IPS DF 4.7 (cell line): ENCODE results near the gene FBXL17.

ENCODE experiments used
- DNase-seq: peaks from one replicate; pipeline ENCODE4 v3.0.0-alpha.2; 2013; ENCODE audit warnings: low spot score; ENCODE audit errors: extremely low read depth

The FBXL17 gene

DNA sequence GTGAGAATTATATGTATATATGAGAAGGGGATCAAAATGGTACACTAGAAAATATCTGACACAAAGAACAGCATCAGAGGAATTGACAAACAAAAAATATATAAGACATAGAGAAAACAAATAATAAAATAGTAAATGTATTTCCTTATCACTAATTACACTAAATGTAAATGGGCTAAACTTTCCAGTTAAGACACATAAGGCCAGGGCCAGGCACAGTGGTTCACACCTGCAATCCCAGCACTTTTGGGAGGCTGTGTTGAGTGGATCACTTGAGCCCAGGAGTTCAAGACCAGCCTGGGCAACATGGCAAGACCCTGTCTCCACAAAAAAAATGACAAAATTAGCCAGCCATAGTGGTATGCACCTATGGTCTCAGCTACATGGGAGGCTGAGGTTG lies 8.5 kb downstream of the FBXL17 start:
- no peak for DNase-seq

DNA sequence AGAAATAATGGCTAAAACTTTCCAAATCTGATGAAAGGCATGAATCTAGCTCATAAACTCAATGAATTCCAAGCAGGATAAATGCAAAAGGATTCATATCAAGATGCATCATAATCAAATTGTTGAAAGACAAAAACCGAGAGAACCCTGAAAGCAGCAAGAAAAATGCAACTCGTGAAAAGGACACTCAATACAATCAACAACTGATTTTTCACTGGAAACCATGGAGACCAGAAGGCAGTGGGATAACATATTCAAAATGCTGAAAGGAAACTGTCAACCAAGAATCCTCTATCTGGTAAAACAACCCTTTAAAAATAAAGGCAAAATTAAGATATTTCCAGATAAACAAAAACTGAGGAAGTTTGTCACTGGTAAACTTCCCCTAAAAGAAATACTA lies 9.5 kb downstream of the FBXL17 start:
- no peak for DNase-seq

DNA sequence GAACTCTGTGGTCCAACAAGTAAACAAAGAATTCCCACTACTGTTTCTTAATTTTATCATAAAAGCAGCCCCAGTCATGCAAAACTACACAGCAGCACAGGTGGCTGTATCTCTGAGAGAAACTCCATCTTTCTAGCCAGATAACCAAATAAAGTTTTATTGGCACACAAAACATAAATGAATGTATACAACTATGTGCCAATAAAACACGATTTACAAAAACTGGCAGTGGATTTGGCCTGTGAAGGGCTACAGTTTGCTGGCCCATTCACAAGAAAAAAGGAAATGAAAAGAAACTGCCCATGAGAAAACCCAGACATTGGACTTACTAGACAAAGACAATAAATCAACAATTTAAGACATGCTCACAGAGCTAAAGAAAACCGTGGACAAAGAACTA lies 10.6 kb downstream of the FBXL17 start:
- DNase-seq = no peak

DNA sequence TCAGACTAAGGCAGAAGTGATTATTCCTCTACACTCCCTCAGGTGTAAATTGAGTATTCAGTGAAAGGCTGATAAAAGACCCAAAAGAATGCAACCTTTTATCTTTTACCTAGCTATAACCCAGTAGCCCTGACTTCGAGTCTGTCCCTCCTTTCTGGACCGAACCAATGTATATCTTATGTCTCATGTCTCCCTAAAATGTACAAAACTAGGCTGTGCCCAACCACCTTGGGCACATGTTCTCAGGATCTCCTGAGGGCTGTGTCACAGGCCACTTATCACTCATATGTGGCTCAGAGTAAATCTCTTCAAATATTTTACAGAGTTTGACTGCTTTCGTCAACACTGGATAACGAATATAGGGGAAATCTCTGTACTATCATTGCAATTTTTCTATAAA lies 12.7 kb downstream of the FBXL17 start:
- no peak for DNase-seq

DNA sequence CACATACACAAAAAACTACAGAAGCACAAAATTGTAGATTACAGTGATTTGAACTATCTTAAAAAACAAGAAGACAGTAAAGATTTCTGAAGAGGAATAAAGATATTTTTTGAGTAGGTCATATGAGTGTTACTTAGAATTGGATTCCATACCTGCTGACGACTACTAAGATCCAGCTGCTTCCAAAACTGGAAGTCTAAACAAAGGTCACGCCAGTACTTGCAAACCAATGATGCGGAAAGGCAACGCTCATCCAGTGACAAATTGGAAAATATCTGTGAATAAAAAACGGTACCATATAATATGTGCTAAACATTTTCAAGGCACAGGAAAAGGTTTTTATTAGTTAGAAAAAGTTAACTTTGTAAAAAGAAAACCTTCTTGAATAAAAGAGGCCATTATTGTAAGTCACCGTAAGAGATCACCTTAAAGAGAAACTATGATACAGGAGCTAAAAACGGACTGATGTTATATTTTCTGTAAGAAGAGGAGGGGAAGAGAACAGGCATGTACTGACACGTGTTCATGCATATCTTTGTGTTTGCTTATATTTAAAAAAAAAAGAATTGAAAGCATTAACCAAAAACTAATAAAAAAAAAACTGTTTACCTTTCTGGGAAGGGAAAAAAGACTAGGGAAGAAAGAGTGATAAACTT lies 14.1 kb downstream of the FBXL17 start:
- no peak for DNase-seq

DNA sequence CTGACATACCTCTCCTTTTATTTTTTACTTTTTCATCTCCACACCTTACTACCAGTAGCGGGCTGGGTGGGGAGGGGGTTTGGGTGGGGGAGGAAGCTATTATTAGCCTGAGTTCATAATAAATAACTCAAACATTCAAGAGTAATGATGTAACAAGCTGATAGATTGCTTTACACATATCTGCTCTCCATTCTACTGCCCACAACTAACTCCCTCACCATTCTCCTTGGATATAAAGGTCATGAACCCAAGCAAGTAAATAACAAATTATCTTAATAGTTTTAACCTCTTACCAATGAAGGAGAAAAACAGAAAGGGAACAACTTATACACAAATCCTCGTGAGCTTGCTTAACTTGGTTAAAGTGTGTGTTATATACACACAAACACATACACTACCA lies 15.4 kb downstream of the FBXL17 start:
- no peak for DNase-seq

DNA sequence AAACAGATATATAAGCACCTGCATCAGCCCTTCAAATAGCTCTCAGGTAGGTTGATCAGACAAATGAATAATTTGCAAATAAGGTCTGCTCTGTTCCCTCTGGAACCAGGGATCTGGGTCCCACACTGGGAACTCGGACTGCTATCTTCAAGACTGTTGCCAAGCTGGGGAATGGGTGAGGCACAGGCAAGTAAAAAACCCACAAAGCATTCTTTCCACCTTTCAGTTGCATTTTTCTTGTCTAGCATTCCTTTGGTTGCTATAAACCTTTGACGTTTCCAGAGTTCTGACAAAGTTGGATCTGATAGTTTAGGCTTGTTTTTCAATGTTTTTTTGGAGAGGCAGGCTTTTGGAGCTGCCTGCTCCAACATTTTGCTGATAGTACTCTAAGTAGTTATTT lies 20.1 kb downstream of the FBXL17 start:
- DNase-seq = no peak

DNA sequence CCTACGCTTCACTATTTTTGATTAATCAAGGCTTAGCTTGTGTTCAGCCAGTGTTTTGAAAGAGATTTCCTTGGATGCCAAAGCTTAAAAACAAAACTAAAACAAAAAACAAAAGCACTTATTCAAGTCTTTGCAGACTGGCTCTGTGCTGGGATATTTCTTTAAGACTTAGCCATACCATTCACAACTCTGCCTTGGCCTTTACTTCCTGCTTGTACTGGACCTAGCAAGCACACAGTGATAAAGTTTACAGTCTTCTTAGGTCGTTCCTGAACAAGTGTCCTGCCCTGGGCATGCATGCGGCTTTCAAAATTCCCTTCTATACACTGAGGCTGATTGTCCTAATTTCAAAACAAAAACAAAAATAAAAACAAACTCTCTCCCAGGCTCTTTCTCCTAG lies 20.7 kb downstream of the FBXL17 start:
- DNase-seq = no peak

DNA sequence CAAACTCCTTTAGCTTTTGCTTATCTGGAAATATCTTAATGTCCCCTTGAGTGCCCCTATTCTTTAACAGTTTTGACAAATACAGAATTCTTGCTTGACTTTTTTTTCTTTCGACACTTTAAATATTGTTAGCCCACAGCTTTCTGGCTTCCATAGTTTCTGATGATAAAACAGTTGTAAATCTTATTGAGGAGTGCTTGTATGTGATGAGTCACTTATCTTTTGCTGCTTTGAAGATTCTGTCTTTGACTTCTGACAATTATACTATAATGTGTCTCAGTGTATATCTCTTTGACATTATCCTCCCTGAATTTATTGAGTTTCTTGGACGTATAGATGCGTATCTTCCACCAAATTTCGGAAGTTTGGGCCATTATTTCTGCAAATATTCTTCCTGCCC lies 21.6 kb downstream of the FBXL17 start:
- DNase-seq = no peak

DNA sequence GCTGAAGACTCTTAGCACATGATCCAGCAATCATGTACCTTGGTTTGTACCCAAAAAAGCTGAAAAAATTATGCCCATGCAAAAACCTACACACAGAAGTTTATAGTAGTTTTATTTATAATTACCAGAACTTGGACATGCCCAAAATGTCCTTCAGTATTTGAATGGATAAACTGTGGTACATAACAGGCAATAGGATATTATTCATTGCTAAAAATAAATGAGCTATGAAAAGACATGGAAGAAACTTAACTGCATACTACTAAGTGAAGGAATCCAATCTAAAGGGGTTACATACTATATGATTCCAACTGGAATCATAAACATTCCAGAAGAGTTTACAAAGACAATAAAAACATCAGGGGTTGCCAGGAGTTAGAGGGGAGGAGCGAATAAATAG lies 25.6 kb downstream of the FBXL17 start:
- DNase-seq = no peak

DNA sequence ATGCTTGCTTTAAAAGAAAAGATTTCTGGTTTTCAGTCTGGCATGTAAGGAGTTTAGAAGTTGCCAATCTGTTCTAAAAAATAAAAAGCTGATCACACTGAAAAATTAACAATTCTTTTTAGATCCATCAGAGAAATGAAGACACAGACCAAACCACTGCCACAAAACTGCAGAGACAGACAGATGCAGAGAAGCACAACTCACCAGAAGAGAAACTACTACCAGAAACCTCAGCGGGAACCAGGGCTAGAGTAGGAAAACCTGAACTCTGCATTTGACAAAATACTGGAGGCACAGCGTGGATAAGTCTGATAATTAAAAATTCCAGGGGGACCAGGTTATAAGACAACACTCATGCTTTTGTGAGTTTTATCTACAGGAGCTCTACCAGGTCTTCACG lies 28.8 kb downstream of the FBXL17 start:
- no peak for DNase-seq

DNA sequence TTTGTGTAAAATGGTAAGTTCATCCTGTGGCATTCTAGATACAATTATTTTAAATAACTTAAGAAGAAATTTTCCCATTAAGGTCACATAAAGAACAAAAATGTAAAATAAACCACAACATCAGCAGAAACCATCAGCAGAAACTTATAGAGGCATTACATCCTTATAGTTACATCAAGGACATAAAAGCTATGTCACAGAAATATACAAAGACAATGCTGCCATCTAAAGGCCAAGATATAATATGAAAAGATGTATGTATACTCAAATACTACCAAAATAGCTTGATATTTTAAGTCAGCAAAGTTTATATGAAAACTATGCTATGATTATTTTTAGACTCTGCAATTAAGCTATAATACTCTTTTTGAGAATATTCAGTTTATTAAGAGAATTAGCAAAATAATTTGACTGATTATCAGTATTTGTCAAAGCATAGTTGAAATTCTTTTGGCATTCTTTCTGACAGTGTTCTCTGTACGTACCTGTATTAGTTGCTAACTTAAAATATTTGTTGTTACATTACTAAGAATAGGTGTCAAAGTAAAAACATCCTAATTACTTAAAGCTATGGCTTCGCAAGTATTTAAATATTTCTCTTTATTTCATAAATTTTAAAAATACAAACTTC lies 36.2 kb downstream of the FBXL17 start:
- no peak for DNase-seq

DNA sequence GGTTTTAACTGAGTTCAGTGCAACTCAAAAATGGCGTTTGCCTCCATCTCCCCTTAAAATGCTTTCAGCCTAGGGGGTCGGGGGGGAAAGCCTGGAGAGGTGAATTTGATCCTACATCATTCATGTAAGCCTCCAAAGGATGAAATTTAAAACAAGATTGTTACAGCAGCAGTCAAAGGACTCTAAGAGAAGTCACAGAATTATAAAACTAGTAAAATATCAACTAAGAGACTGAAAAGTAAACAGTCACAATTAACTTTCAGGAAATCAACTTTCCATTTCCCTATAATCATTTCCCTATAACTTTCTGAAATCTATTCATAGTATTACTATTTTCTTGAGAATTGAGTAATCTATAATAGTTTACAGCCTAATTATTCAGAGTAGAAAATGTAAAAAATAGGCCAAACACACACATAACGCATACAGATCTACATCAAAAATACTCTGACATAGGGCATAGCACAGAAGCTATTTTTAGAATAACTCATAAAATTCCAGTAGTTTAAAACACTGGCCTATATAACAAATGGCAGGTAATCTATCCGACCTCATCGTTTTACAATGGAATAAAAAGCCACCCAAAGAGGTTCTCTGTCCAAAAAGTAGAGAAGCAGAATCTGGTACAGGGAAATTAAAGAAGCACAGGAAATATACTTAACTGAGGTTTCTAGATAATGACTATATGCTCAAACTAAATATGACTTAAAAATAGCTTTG lies 37.6 kb downstream of the FBXL17 start:
- no peak for DNase-seq

DNA sequence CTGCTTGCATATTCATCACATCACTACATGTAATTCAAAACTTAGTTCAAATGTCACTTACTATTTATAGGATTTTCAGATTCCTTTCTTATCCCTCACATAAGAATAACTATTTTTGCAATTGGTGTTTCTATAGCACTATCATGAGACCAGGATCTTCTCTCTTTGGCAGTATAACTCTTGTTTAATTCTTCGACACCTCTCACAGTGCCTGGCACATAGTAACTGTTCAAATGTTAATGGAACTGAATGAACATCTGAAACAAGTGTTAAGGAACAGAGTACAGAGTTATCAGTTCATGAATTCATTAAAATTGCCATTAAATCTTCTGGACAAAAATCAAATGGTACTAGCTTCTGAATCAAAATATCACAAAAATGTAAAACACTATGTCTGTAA lies 40.0 kb downstream of the FBXL17 start:
- no peak for DNase-seq

DNA sequence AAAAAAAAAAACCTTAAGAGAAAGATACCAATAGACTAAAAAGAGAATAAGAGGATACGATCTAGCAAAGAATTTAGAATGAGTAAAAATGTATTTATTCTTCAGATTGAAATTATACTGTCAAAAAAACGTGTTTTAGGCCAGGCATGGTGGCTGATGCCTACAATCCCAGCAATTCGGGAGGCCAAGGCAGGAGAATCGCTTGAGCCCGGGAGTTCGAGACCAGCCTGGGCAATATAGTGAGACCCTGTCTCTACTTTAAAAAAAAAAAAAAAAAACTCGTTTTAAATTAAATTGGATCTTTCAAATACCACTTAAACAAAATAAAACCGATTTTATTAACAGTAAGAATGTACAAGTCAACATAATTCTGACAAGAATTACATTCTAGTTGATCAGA lies 41.8 kb downstream of the FBXL17 start:
- no peak for DNase-seq

DNA sequence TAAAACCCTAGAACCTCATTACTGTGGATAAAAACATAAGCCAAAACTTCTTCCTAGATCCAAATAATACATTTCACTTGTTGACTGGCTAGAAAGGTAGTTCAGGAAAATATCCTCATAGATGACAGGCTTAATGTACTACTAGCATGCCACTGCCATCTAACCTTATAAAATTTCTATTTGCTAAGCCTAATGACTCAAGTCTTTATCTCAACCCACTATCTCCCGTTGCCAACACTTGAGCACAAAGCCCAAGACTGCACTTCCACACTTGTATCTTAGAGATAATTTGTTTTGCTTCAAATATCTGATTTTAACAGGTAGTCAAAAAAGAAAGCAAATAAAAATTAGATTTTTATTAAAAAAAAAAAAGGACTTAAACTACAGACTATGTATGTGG lies 42.7 kb downstream of the FBXL17 start:
- no peak for DNase-seq

DNA sequence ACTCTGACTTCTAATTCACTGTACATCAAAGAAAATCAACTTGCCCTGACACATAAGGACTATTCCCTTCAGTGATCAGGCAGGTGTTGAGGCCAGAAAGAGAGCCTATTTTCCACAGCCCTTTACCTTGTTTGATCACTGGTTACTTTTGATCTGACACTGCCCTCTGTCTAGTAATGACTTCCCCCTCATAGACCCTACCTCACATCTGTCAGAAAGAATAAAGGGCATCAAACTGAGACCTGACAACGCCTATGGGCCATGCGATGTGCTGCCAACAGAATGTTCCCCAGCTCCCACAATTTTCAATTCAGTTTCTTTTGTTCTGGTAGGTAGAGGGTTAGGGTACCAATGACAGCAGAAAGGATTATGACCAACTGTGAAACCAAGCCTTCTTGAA lies 47.7 kb downstream of the FBXL17 start:
- DNase-seq = no peak

DNA sequence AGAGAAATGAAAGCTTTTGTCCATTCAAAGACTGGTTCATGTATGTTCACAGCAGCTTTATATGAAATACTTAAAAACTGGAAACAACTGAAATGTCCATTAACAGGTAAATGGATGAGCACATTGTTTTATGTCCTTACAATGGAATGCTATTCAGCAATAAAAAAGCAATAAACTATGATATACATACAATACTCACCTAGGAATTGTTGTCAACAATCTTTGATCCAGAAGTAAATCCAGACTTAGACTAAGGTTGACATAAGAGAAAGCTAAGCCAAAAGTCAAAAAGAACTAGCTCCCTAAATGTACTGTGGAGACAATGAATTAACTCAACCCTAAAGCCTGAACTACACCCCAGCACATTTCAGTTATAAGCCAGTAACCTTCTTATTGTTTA lies 54.9 kb downstream of the FBXL17 start:
- DNase-seq = no peak

DNA sequence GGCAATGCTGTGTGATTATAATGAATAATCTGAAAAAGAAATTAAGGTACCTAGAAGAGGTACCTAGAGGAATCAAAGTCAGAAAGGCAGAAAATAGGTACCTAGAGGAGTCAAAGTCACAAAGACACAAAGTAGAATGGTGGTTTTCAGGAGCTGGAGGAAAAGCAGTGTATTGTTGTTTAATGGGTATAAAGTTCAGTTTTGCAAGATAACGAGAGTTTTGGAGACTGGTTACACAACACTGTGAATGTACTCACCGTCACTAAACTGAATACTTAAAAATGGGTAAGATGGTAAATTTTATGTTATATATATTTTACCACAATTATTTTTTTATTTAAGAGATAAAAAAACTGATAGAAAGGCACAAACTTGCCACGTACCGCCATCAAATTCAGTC lies 57.0 kb downstream of the FBXL17 start:
- no peak for DNase-seq

DNA sequence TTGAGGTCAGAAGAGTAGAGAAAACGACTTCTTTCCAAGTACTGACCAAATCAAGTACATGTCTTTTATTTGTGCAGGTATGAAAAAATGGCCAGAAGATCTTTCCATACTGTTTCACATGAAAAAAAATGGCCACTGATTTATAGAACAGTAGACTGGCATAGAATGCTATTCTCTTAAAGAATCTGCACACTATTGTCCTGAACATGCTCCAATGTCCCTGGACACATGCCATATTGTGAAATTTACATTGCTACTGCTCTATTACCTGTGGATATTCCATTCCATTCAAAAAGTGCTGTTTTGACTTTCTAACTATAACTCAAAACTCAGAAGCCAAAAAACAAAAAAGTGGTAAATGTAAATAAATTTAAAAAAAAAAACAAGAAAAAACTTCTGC lies 60.6 kb downstream of the FBXL17 start:
- DNase-seq = no peak

DNA sequence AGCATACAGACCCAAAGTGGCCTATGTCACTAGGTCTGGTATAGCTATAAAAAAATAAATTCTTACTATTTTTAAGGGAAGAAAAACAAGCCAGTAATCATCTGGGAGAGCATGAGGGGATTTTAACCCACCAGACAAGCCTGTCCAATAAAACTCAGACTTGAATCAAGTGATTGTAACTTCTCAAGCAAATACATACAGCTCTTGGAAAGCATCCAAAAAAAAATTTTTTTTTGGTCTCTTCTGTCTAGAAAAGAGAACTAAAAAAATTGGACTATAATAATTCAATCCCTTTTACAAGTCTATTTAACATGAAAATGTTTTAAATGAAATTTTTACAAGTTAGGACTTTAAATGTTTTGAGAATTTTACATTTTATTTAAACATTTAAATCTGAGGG lies 61.7 kb downstream of the FBXL17 start:
- DNase-seq = no peak

DNA sequence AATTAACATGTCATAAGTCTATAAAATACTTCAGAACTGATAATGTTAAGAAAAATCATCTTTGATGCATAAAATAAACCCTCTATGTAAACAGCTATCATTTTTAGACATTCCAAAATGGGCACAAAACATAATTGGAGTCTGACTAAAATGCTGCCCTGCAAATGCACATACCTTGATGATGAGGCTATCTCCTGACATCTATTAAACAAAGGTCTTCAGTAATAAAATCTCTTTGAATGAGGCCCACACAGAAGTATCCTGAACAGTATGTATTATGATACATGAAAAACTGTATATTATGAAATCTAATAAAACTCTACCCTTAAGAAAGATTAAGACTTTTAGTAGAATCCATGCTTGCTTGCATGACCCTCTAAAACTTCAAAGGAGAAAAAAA lies 66.1 kb downstream of the FBXL17 start:
- no peak for DNase-seq

DNA sequence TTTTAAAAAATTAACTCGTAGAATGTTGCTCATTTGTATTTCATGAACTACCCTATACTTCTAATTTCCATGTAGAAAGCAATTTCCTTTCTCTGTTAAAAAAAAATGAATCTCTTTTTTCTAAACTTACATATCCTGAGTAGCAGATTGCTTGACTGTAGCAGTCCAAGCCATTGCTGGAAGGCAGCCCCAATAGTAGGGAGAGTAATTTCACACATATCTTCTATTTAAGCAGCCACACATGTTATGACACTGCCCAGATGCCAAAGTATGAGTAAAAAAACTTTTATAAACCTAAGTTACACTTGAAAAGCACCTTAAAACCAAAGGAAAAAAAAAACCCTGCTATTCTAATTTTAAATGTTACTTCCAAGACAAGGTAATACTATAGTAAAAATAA lies 69.6 kb downstream of the FBXL17 start:
- DNase-seq = no peak
